H1 (cell line): ENCODE results near the gene CNOT3. TPM values are rescaled to one million over a fixed set of nuclear protein-coding genes. Genes with fewer than 3 reads are reported as not detected.

ENCODE experiments used
- CTCF ChIA-PET: fragments of 300-600 bp; sonication (Branson Sonifier 250); formaldehyde crosslinking; loops from one replicate; lab custom pipeline; 2021; ENCODE audit not compliant: partially characterized antibody; lab: Charles Lee
- POLR2A ChIA-PET: fragments of 300-600 bp; sonication (Branson Sonifier 250); formaldehyde crosslinking; loops from one replicate; lab custom pipeline; 2021; ENCODE audit warnings: inconsistent platforms; ENCODE audit not compliant: partially characterized antibody; lab: Charles Lee
- DNase-seq, 2 experiments: peaks; one replicate each; pipeline versions ENCODE4 v3.0.0 to v3.0.0-alpha.2; 2010 to 2022; ENCODE audit warnings: low spot score in 2 of 2, low read depth in 1 of 2, mixed read lengths in 1 of 2
- FAIRE-seq: peaks from 2 replicates; lab custom pipeline; 2011; peaks lifted over from hg19 to GRCh38; lab: Jason Lieb, UNC
- H2AFZ ChIP-seq: 2 replicates; pipeline ENCODE4 v1.8.1; 2012; ENCODE audit warnings: low read length, inconsistent platforms
- H2AK5ac ChIP-seq: 2 replicates; pipeline ENCODE4 v1.6.1; 2013; ENCODE audit warnings: low read depth, low read length
- H2BK120ac ChIP-seq: replicated peaks from 2 replicates; pipeline ENCODE3; 2013; ENCODE audit warnings: low read depth, low read length, inconsistent platforms
- H2BK12ac ChIP-seq: 2 replicates; pipeline ENCODE4 v1.6.1; 2013; ENCODE audit warnings: low read depth, low read length
- H2BK15ac ChIP-seq: 2 replicates; pipeline ENCODE4 v1.6.1; 2013; ENCODE audit warnings: low read length
- H2BK20ac ChIP-seq: 2 replicates; pipeline ENCODE4 v1.6.1; 2013; ENCODE audit warnings: low read length
- H2BK5ac ChIP-seq: 2 replicates; pipeline ENCODE4 v1.6.1; 2013; ENCODE audit warnings: low read depth, low read length
- H3K14ac ChIP-seq: 2 replicates; pipeline ENCODE4 v1.6.1; 2013; ENCODE audit warnings: inconsistent platforms; ENCODE audit not compliant: insufficient read length
- H3K18ac ChIP-seq: 2 replicates; pipeline ENCODE4 v1.6.1; 2013; ENCODE audit warnings: low read length; ENCODE audit errors: extremely low read depth
- H3K23ac ChIP-seq: 2 replicates; pipeline ENCODE4 v1.6.1; 2013; ENCODE audit warnings: inconsistent platforms; ENCODE audit not compliant: insufficient read length
- H3K23me2 ChIP-seq: 2 replicates; pipeline ENCODE4 v1.6.1; 2013; ENCODE audit warnings: low read depth, low read length
- H3K27ac ChIP-seq: 2 replicates; pipeline ENCODE4 v1.6.1; 2011; ENCODE audit warnings: low read depth, low read length, inconsistent platforms
- H3K27me3 ChIP-seq, 4 experiments: replicated peaks in 1 of 4; 1 replicate in 1 of 4; 2 replicates in 3 of 4; pipeline versions ENCODE4 v1.6.1 to v1.8.1; 2011 to 2013; ENCODE audit warnings: low read length in 3 of 4, mild to moderate bottlenecking in 3 of 4, inconsistent platforms in 2 of 4, mixed read lengths in 2 of 4, moderate library complexity in 1 of 4; ENCODE audit not compliant: control insufficient read depth in 3 of 4, insufficient read depth in 3 of 4; ENCODE audit errors: extremely low read depth in 1 of 4
- H3K36me3 ChIP-seq, 4 experiments: 2 replicates each; pipeline versions ENCODE4 v1.6.1 to v1.8.1; 2011 to 2013; ENCODE audit warnings: mild to moderate bottlenecking in 4 of 4, low read length in 3 of 4, moderate library complexity in 2 of 4, control low read depth in 1 of 4, inconsistent platforms in 1 of 4; ENCODE audit not compliant: insufficient read depth in 4 of 4, control insufficient read depth in 2 of 4
- H3K4ac ChIP-seq: replicated peaks from 2 replicates; pipeline ENCODE3; 2013; ENCODE audit warnings: low read length, low read depth, mixed read lengths, inconsistent platforms; ENCODE audit not compliant: insufficient read length
- H3K4me1 ChIP-seq, 4 experiments: replicated peaks in 1 of 4; 1 replicate in 1 of 4; 2 replicates in 3 of 4; pipeline versions ENCODE4 v1.6.1 to v1.8.1; 2011 to 2013; ENCODE audit warnings: low read length in 3 of 4, inconsistent platforms in 2 of 4, mixed read lengths in 1 of 4; ENCODE audit not compliant: insufficient read depth in 4 of 4, control insufficient read depth in 3 of 4
- H3K4me2 ChIP-seq, 2 experiments: 2 replicates each; pipeline versions ENCODE4 v1.6.1 to v1.8.1; 2011 to 2013; ENCODE audit warnings: low read depth in 2 of 2, low read length in 2 of 2, control low read depth in 1 of 2, inconsistent platforms in 1 of 2, mild to moderate bottlenecking in 1 of 2; ENCODE audit not compliant: insufficient read depth in 1 of 2
- H3K4me3 ChIP-seq, 4 experiments: fragments of 200-600, 300-600 bp in 1 of 4; sonication (generic), shearing (Covaris generic), sonication (Bioruptor Twin) in 1 of 4; 2 replicates each; pipeline versions ENCODE4 v1.5.1 to v1.8.1; 2011 to 2016; ENCODE audit warnings: low read length in 4 of 4, low read depth in 3 of 4, control low read depth in 2 of 4, inconsistent platforms in 2 of 4, mild to moderate bottlenecking in 2 of 4, mixed read lengths in 1 of 4, moderate library complexity in 1 of 4; ENCODE audit not compliant: insufficient read depth in 2 of 4; ENCODE audit errors: extremely low read depth in 1 of 4
- H3K56ac ChIP-seq: replicated peaks from 2 replicates; pipeline ENCODE3; 2013; ENCODE audit warnings: low read depth, mild to moderate bottlenecking, mixed read lengths, low read length, inconsistent platforms; ENCODE audit not compliant: insufficient read length
- H3K79me1 ChIP-seq: 2 replicates; pipeline ENCODE4 v1.6.1; 2013; ENCODE audit warnings: low read depth, low read length, control low read depth
- H3K79me2 ChIP-seq, 2 experiments: 2 replicates each; pipeline versions ENCODE4 v1.6.1 to v1.8.1; 2012 to 2013; ENCODE audit warnings: low read length in 2 of 2, mild to moderate bottlenecking in 2 of 2, inconsistent platforms in 1 of 2; ENCODE audit not compliant: insufficient read depth in 2 of 2, control insufficient read depth in 1 of 2
- H3K9ac ChIP-seq, 4 experiments: replicated peaks in 1 of 4; 1 replicate in 1 of 4; 2 replicates in 3 of 4; pipeline versions ENCODE4 v1.6.1 to v1.8.1; 2011 to 2013; ENCODE audit warnings: low read depth in 3 of 4, low read length in 3 of 4, control low read depth in 2 of 4, mild to moderate bottlenecking in 2 of 4, moderate library complexity in 2 of 4, inconsistent platforms in 1 of 4; ENCODE audit errors: extremely low read depth in 1 of 4
- H3K9me3 ChIP-seq, 2 experiments: 2 replicates each; pipeline versions ENCODE4 v1.6.1 to v1.8.1; 2012 to 2013; ENCODE audit warnings: mild to moderate bottlenecking in 2 of 2, moderate library complexity in 2 of 2, control low read depth in 1 of 2, inconsistent platforms in 1 of 2, low read depth in 1 of 2, low read length in 1 of 2, mixed read lengths in 1 of 2; ENCODE audit not compliant: insufficient read depth in 2 of 2
- H4K20me1 ChIP-seq, 2 experiments: replicated peaks in 1 of 2; 2 replicates each; pipeline versions ENCODE3 to v1.8.1; 2011 to 2013; ENCODE audit warnings: inconsistent platforms in 2 of 2, low read length in 2 of 2, mild to moderate bottlenecking in 1 of 2; ENCODE audit not compliant: insufficient read depth in 2 of 2, control insufficient read depth in 1 of 2
- H4K5ac ChIP-seq: 2 replicates; pipeline ENCODE4 v1.6.1; 2013; ENCODE audit warnings: low read length, low read depth, mixed read lengths, inconsistent platforms; ENCODE audit not compliant: insufficient read length
- H4K8ac ChIP-seq: 2 replicates; pipeline ENCODE4 v1.8.0; 2013; ENCODE audit warnings: mild to moderate bottlenecking, moderate library complexity, low read length, inconsistent platforms; ENCODE audit not compliant: insufficient read depth; ENCODE audit errors: extremely low read depth
- H4K91ac ChIP-seq: replicated peaks from 2 replicates; pipeline ENCODE3; 2013; ENCODE audit warnings: low read length, mixed read lengths, inconsistent platforms; ENCODE audit not compliant: insufficient read length
- GABPA ChIP-seq: IDR thresholded peaks from 2 replicates; pipeline ENCODE4 v1.6.1; 2011; ENCODE audit warnings: mild to moderate bottlenecking, low read length, moderate library complexity, borderline replicate concordance; ENCODE audit not compliant: insufficient read depth
- NANOG ChIP-seq: IDR thresholded peaks from 2 replicates; pipeline ENCODE4 v1.6.1; 2011; ENCODE audit warnings: low read length, low read depth, mild to moderate bottlenecking, inconsistent platforms; ENCODE audit not compliant: insufficient read depth, poor library complexity, severe bottlenecking
- POLR2A ChIP-seq, 2 experiments: IDR thresholded peaks; 1 replicate in 1 of 2; 2 replicates in 1 of 2; pipeline ENCODE4 v1.6.1; 2011; ENCODE audit warnings: low read depth in 2 of 2, low read length in 2 of 2, mild to moderate bottlenecking in 2 of 2; ENCODE audit errors: control extremely low read depth in 1 of 2
- SRF ChIP-seq: IDR thresholded peaks from 2 replicates; pipeline ENCODE4 v1.6.1; 2011; ENCODE audit warnings: mild to moderate bottlenecking, low read depth, low read length, moderate library complexity
- WGBS, 2 experiments: shearing (Covaris generic) in 1 of 2; methylation state at CpG; one replicate each; pipeline versions ENCODE4 v1.1.6 to v1.1.7; 2013 to 2015; ENCODE audit warnings: low lambda C conversion rate in 2 of 2, mixed read lengths in 2 of 2, inconsistent platforms in 1 of 2, low coverage in 1 of 2, missing lambda C conversion rate in 1 of 2; ENCODE audit not compliant: insufficient replicate concordance in 2 of 2, insufficient coverage in 1 of 2, insufficient read length in 1 of 2; ENCODE audit errors: extremely low coverage in 1 of 2, missing lambda C conversion rate in 1 of 2; 5-methylcytosine and 5-hydroxymethylcytosine counted together
- polyA plus RNA-seq, 7 experiments: library from polyadenylated mRNA; depleted of rRNA in 3 of 7; stranded (reverse) in 5 of 7; unstranded in 2 of 7; fragments of >200 nt in 5 of 7; fragments of 200-250 nt in 2 of 7; gene quantifications; 1 replicate in 5 of 7; 2 replicates in 1 of 7; 4 replicates in 1 of 7; pipeline versions ENCODE4 v1.2.1 to v1.2.3, GENCODE V29; 2011 to 2013; ENCODE audit warnings: missing spikeins in 2 of 7, mixed read lengths in 2 of 7
- total RNA-seq: library from RNA; stranded (reverse); fragmentation: NEBNext Ultra II Directional; extraction: Animal tissue kit (Norgen Biotek cat#: 25700); gene quantifications from 2 replicates; pipeline ENCODE4 v1.2.1, GENCODE V29; 2021

The CNOT3 gene
- total and polyA plus RNA-seq, 2 of the 8 experiments (the other 6 are each of a cell fraction or from before 2014, with no cell fraction given) = 21.2 to 86.4 TPM

GRCh38 chr19:54156953-54157352 lies 19.4 kb downstream of the CNOT3 start:
- CTCF ChIA-PET = interaction anchor here (1.0 to 1.9 kb wide), 4 partner anchors 9 to 41 kb away, joined by 3 to 10 read pairs (median 5); no protein-coding TSS in a partner anchor
- 89% methylated on average over 3 of the region's 3 CpGs; no CpG with 5 or more reads in 1 of the 2 experiments for WGBS, 2 experiments
- Histone ChIP-seq H2AK5ac (no peak overlapping the region), H4K8ac (no peak overlapping the region), H3K23ac (no peak overlapping the region), H3K36me3 (peaks cover 25 to 45% (median 39%) of the 10 kb centered on the region in 4 experiments), H3K23me2 (peaks cover 13% of the 10 kb centered on the region), H3K14ac (no peak overlapping the region), H3K27me3 (no peaks in the 10 kb centered on the region), H2AFZ (no peak overlapping the region), H3K27ac (no peak overlapping the region), H2BK20ac (no peak overlapping the region), H4K20me1 (peaks cover 7 to 17% of the 10 kb centered on the region in 2 experiments), H3K4me2 (no peak overlapping the region), H3K79me1 (peaks cover 10% of the 10 kb centered on the region), H3K9ac (no peak overlapping the region), H4K91ac (no peak overlapping the region), H3K4ac (no peak overlapping the region), H3K4me3 (no peak overlapping the region), H3K56ac (no peak overlapping the region), H2BK12ac (no peak overlapping the region), H2BK120ac (no peak overlapping the region), H4K5ac (no peak overlapping the region), H3K4me1 (peaks cover 0 to 19% (median 9%) of the 10 kb centered on the region in 4 experiments; a peak in 6 of 7 replicates), H3K79me2 (no peaks in the 10 kb centered on the region), H3K9me3 (no peaks in the 10 kb centered on the region), H3K18ac (no peak overlapping the region), H2BK5ac (no peak overlapping the region), H2BK15ac (no peak overlapping the region)
- POLR2A ChIA-PET = interaction anchor here (0.6 to 14.8 kb wide), 10 partner anchors 8 to 264 kb away, joined by 4 to 348 read pairs (median 6); partner anchors contain the start of genes CNOT3 and TMC4
- DNase-seq (no peak), FAIRE-seq (no peak)
- TF ChIP-seq POLR2A (IDR thresholded peaks at IDR 0.05; ENCODE audit: control extremely low read depth in 1 of 2, low read depth in 2 of 2, low read length in 2 of 2) (no peak), NANOG (no peak), GABPA (no peak), SRF (no peak)
